Breast epithelium (tissue), 3 donors: ENCODE measurements around the gene UBTD1.

Experiments used
- CTCF ChIP-seq, 3 donors: fragments of 450-650 bp; IDR thresholded peaks; one replicate each; pipeline ENCODE4 v1.5.1; 2016 to 2017; ENCODE audit warnings: antibody characterized with exemption in 3 of 3, mild to moderate bottlenecking in 3 of 3, moderate library complexity in 3 of 3
- POLR2A ChIP-seq: fragments of 450-650 bp; IDR thresholded peaks from one replicate; pipeline ENCODE4 v1.6.1; 2016; ENCODE audit warnings: antibody characterized with exemption, mild to moderate bottlenecking, moderate library complexity
- POLR2AphosphoS5 ChIP-seq, 3 donors: sonication (generic); formaldehyde crosslinking; IDR thresholded peaks; one replicate each; pipeline ENCODE4 v1.6.1; 2017; ENCODE audit warnings: antibody characterized with exemption in 3 of 3

GRCh38 chr10:97498841-97499560 is at the start of gene UBTD1:
- TF ChIP-seq POLR2AphosphoS5 (IDR thresholded peaks at IDR 0.05), result no peak
- no peak for TF ChIP-seq CTCF (IDR thresholded peaks at IDR 0.05)
- no peak for TF ChIP-seq POLR2A
